ENCODE data around the gene SPTBN4. TPM values are rescaled to one million over a fixed set of nuclear protein-coding genes. Genes with fewer than 3 reads are reported as not detected.

SPTBN4 gene
- total RNA-seq, 1 donor from 2014 or later: 1.5 TPM

- Histone ChIP-seq H3K4me3 (peak overlapping the region; percentile 48), H3K27me3 (no peaks in the 10 kb centered on the region), H3K36me3 (no peaks in the 10 kb centered on the region), H3K27ac (no peak overlapping the region), H3K4me1 (peaks cover 46% of the 10 kb centered on the region), H3K9me3 (no peaks in the 10 kb centered on the region)
- intact Hi-C loops (cut with DNase I): no loop called here
- DNase-seq: no peak
- no peak for TF ChIP-seq CTCF (IDR thresholded peaks at IDR 0.05)
- no peak for ATAC-seq
Observed at GRCh38 chr19:40608957-40609356, 142.2 kb downstream of the SPTBN4 start.

- Histone ChIP-seq H3K27ac (peak overlapping the region; percentile 80), H3K9me3 (no peaks in the 10 kb centered on the region), H3K4me1 (peaks cover 45% of the 10 kb centered on the region), H3K4me3 (peak overlapping the region; percentile 48), H3K36me3 (no peaks in the 10 kb centered on the region), H3K27me3 (no peaks in the 10 kb centered on the region)
- intact Hi-C loops (cut with DNase I): no loop called here
- peak; percentile 97 for DNase-seq
- peak; percentile 80 for ATAC-seq
- TF ChIP-seq CTCF (IDR thresholded peaks at IDR 0.05): no peak
Observed at GRCh38 chr19:40609561-40610395, 143.0 kb downstream of the SPTBN4 start.

GRCh38 chr19:40610396-40611064, 143.7 kb downstream of the SPTBN4 start:
- intact Hi-C loops (cut with DNase I): no loop called here
- peak overlapping the region; percentile 48 for H3K4me3 ChIP-seq
- TF ChIP-seq CTCF (IDR thresholded peaks at IDR 0.05): no peak
- peak overlapping the region; percentile 80 for H3K27ac ChIP-seq
- ATAC-seq (peak; percentile 14), DNase-seq (peak; percentile 87)
- H3K9me3 ChIP-seq: no peaks in the 10 kb centered on the region
- H3K27me3 ChIP-seq: no peaks in the 10 kb centered on the region
- peaks cover 38% of the 10 kb centered on the region for H3K4me1 ChIP-seq
- H3K36me3 ChIP-seq: no peaks in the 10 kb centered on the region

- TF ChIP-seq CTCF (IDR thresholded peaks at IDR 0.05): no peak
- peak; percentile 86 for DNase-seq
- Histone ChIP-seq H3K27me3 (no peaks in the 10 kb centered on the region), H3K27ac (peak overlapping the region; percentile 80), H3K4me1 (peaks cover 32% of the 10 kb centered on the region), H3K36me3 (peaks cover 3% of the 10 kb centered on the region), H3K9me3 (no peaks in the 10 kb centered on the region), H3K4me3 (peak overlapping the region; percentile 48)
- intact Hi-C loops (cut with DNase I): no loop called here
- peak; percentile 8 for ATAC-seq
Observed at GRCh38 chr19:40611096-40611495, 144.3 kb downstream of the SPTBN4 start.

GRCh38 chr19:40611900-40612698, 145.3 kb downstream of the SPTBN4 start:
- intact Hi-C loops (cut with DNase I): no loop called here
- DNase-seq (no peak), ATAC-seq (no peak)
- Histone ChIP-seq H3K36me3 (peaks cover 4% of the 10 kb centered on the region), H3K4me3 (no peak overlapping the region), H3K27ac (no peak overlapping the region), H3K9me3 (no peaks in the 10 kb centered on the region), H3K27me3 (no peaks in the 10 kb centered on the region), H3K4me1 (peaks cover 27% of the 10 kb centered on the region)
- no peak for TF ChIP-seq CTCF (IDR thresholded peaks at IDR 0.05)
